HG03521 (cell line): ENCODE data around the gene JARID2.
"Not testable (repeated sequence)": the region's sequence is repeated elsewhere in the genome, so short reads cannot be mapped to it uniquely, and the experiment has no call there.

Experiments used
- ATAC-seq: cut with Tn5 transposase; IDR thresholded peaks from one replicate; pipeline ENCODE4 v1.9.1; 2021; ENCODE audit warnings: mild to moderate bottlenecking, moderate library complexity; ENCODE audit not compliant: unreplicated experiment

Gene JARID2

GRCh38 chr6:15409301-15410125 is 163.6 kb downstream of the JARID2 start:
- ATAC-seq, result no peak

DNA sequence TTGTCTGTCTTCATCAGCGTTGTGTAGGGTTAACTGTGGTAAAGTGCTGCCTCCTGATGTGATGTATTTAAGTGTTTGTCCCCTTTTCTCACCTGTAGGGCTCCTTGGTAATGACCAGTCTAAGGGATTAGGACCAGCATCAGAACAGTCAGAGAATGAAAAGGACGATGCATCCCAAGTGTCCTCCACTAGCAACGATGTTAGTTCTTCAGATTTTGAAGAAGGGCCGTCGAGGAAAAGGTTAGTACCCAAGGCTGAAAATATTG is 164.2 kb downstream of the JARID2 start:
- ATAC-seq, result no peak

- no peak for ATAC-seq
These were observed 164.9 kb downstream of the JARID2 start for GRCh38 chr6:15410752-15411151.

DNA sequence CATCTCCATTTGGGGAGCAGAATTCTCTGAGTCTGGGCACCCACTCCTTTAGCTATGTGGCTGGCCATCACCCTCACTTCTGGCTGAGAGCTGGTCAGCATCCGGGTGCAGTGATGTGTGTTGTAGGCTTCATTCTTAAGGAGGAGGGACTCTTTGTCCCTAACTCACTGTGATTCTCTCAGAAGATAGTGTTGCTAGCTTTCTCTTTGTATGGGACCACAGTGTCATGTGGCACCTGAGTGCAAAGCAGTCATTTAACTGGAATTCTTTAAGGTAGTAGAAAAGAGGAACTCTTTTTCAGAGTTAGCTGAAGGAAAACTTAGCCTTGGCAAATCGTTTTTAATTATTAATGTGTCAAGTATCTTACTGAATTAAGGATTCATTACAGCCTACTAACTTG is 165.9 kb downstream of the JARID2 start:
- ATAC-seq, result no peak

GRCh38 chr6:15412767-15413166 is 166.9 kb downstream of the JARID2 start:
- ATAC-seq, result no peak

GRCh38 chr6:15413466-15414234 is 167.8 kb downstream of the JARID2 start:
- no peak for ATAC-seq

DNA sequence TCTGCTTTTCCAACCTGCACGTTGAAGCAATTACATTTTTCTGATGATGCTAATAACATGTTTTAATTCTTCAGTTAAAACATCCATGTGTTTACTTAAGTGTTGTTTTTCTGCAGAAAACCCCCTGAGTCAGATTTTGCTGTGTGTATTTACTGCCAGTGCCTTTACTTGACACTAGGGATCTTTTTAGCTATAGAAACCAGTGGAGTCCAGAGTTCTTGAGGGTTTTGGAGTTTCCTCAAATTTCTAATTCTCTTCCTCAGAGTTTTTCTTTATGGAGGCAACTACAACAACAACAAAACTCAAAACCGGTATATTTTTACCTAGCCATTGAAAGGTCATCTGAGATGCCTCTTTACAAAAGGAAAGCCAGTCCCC is 168.4 kb downstream of the JARID2 start:
- no peak for ATAC-seq

DNA sequence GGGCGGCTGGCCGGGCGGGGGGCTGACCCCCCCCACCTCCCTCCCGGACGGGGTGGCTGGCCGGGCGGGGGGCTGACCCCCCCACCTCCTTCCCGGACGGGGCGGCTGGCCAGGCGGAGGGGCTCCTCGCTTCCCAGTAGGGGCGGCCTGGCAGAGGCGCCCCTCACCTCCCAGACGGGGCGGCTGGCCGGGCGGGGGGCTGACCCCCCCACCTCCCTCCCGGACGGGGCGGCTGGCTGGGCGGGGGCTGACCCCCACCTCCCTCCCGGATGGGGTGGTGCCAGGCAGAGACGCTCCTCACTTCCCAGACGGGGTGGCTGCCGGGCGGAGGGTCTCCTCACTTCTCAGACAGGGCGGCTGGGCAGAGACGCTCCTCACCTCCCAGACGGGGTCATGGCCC is 169.8 kb downstream of the JARID2 start:
- ATAC-seq, result not testable (repeated sequence)

- ATAC-seq, result no peak
These were observed 171.2 kb downstream of the JARID2 start for GRCh38 chr6:15416932-15417509.

DNA sequence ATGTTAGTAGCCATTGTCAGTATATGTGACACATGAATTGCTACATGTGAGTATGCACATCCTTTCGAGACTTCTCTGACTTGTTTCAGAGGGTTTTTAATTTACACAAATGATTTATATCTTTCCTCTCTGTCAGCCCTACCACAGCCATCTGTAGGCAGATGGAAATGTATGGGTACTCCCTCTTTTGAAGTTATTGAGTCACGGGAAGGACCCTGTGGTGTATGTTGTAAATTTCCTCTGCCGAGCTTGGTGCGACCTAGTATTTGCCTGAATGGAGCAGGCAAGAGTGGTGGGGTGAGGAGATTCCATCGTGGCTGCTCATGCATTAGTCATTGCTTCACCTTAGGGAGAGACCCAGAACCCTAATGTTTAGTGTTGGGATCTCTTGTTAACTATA is 171.9 kb downstream of the JARID2 start:
- no peak for ATAC-seq

- no peak for ATAC-seq
These were observed 173.6 kb downstream of the JARID2 start for GRCh38 chr6:15419493-15419892.

GRCh38 chr6:15420959-15421438 is 175.1 kb downstream of the JARID2 start:
- ATAC-seq, result peak; percentile 53

DNA sequence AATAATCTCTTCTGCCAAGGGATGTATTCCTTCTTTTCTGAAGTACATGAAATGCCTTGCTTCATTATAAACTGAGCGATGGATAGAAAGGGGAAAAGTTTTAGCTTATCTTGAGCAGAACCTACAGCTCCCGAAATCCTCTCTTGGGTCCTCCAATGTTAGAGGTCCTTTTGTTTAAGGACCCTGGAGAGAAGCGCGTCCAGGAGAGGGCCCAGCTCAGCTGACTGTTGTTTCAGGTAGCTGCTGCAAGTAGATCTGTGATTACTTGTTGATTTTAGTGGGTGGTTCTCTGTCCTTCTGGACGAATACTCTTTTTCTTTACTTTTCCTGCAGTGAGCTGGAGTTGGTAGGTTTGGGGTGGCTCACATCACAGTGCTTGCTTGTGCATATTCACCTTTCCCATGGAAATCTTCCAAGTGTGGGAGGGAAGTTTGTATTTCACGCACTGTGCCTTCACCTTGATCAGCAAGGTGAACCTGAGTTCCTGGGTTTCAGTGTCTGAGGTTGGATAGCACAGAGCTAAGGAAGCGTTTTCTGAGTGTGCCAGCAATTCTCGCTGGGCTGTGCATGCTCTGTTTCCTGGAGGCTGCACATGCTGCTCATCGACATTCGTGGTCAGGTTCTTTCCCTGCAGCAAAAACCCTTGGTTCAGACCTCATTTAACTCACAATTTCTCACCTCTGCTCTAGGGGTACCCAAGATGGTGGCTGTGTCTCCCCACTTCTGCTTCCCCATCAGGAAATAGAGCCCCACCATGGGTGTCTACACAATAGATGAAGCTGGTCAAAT is 176.3 kb downstream of the JARID2 start:
- ATAC-seq, result no peak

GRCh38 chr6:15423286-15423993 is 177.6 kb downstream of the JARID2 start:
- no peak for ATAC-seq

- ATAC-seq, result no peak
These were observed 180.1 kb downstream of the JARID2 start for GRCh38 chr6:15425947-15426346.

DNA sequence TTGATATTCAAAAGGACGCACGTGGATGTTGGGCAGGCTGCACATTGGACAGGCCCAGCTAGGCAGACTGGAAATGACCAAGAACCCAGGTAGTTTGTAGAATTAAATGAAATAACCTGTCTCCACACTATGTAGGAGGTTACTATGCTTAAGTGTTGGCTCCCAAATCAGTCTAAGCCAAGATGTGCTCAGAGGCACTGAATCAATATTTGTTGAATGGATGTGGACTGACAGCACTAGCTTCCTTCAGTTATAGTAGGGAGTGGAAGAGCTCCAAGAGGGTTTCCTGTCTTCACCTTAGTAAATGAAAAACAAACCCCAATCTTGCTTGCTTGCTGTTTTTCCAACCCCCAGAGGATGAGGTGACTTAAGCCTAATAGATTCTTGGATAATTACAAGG is 180.5 kb downstream of the JARID2 start:
- ATAC-seq, result no peak

DNA sequence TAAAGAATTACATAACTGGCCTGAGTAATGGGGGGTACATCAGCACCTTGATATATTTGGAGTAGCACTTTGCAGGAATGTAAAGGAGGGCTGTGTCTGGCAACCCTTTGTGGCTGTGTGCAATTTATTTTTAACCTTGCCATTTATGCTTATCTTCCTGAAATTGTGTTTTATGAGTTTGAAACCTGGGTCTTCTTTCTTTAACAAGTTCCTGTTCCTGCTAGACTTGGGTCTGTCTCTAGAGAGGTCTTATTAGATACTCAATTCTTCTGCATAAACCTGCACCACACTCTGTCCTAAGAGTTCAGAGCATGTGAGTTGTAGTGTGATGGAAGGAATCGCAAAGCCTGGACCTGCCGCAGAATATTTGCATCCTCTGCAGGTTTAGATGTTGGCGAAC is 181.0 kb downstream of the JARID2 start:
- ATAC-seq, result no peak

GRCh38 chr6:15427331-15428070 is 181.6 kb downstream of the JARID2 start:
- no peak for ATAC-seq

GRCh38 chr6:15429141-15430110 is 183.6 kb downstream of the JARID2 start:
- no peak for ATAC-seq
